EL (cell line): ENCODE measurements around the gene KCNA5.

Experiments
- DNase-seq: peaks from one replicate; pipeline ENCODE4 v3.0.0-alpha.2; 2016

KCNA5 gene

DNA sequence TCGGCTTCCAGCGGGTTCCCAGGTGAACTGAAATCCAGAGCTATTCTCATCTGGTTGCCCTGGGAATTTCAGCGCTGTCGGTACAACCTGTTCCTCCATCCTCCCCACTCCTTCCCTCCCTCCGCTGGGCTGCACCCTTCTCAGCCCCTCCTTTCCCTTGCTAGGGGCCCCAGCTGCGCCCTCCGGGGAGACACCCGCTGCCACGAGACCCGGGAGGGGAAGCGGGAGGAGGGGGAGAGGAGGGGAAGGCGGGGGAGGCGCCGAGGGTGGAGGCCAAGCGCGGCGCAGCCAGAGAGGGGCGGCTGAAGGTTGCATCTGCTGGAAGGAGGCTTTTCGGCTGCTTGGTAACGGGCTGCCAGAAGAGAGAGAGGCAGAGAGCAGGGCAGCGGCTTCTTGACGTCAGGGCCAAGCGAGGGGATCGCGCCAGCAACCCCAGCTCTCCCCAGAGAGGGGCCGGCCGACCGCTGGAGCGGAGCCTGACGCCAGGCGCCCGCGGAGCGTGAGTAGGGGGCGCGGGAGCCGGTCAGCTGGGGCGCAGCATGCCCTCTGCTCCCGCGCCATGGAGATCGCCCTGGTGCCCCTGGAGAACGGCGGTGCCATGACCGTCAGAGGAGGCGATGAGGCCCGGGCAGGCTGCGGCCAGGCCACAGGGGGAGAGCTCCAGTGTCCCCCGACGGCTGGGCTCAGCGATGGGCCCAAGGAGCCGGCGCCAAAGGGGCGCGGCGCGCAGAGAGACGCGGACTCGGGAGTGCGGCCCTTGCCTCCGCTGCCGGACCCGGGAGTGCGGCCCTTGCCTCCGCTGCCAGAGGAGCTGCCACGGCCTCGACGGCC, at the start of gene KCNA5:
KCNA5 (plus strand) TSS at position 291 of the 831 bp plus-strand sequence; CDS start at position 560, 269 bp downstream.
- no peak for DNase-seq

DNA sequence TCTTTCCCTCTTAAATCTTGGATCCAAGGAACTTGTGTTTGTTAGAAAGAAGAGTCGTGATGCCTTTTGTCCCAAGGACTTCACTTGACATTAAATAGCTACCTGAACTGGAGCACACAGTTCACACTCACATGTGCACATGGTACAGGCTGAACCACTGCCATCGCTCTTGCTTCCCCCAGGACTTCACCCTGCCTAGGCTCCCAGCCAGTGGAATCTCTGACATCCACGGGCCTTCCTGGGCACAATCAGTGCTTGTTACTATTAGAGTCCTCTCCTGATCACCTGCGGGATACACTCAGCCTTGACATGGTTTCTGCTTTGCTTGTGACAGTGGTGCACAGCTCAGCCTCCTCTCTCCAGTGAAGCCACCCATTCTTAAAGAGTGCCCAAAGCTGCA, 49.1 kb upstream of the KCNA5 start:
- no peak for DNase-seq

DNA sequence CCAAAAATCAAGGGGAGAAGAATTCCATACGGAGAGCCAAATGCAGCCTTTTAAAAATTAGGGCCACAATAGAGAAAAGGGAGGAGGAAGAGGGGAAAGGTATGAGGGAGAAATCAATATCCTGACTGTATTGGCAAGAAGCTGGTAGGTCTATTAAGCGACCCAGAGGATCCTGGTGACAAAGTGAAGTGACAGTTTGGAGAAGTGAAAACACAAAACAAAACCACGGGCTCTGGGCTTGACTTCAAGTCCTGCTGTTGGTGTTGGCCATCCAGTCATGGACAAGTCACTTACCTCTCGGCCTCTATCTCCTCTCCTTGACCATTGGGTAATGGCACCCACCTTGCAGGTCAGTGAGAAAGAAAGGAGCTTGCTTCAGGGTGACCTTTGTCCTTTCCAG, 47.0 kb upstream of the KCNA5 start:
- DNase-seq = no peak

DNA sequence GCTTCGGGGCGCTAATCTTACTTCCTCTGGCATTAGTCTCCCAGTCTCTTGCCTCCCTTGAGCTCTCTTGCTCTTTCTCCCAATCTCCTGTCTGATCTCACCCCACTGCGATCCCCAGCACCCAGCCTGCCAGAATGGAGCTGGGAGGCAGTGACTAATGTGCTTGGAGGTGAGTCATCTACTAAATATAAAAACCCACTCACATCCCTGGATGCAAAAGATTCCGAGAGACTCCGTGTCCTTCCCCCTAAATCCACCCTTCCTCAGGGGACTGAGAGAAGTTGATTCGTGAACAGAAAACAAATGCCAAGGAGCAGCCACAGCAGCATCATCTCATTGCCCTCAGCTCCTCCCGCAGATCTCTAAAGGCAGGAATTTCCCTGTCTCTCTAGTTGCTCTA, 45.7 kb upstream of the KCNA5 start:
- DNase-seq = peak; percentile 96

DNA sequence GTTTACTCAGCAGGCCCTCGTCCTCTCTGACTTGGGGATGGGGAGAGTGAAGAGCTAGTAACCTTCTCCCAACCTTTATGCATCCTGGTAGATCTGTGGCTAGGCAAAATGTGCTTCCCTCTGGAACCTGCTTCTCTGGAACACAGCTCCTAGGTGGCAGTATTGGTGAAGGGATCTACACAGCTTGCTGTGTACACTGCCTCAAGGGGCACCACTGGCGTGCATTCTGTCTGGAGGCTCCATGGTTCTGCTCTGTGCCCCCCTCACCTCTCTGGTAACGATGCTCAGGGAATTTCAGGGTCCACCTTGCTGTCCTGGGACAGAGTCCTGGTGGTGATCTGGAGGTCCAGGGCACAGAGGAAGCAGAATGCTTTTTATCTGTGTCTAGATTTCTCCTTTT, 43.5 kb upstream of the KCNA5 start:
- no peak for DNase-seq

DNA sequence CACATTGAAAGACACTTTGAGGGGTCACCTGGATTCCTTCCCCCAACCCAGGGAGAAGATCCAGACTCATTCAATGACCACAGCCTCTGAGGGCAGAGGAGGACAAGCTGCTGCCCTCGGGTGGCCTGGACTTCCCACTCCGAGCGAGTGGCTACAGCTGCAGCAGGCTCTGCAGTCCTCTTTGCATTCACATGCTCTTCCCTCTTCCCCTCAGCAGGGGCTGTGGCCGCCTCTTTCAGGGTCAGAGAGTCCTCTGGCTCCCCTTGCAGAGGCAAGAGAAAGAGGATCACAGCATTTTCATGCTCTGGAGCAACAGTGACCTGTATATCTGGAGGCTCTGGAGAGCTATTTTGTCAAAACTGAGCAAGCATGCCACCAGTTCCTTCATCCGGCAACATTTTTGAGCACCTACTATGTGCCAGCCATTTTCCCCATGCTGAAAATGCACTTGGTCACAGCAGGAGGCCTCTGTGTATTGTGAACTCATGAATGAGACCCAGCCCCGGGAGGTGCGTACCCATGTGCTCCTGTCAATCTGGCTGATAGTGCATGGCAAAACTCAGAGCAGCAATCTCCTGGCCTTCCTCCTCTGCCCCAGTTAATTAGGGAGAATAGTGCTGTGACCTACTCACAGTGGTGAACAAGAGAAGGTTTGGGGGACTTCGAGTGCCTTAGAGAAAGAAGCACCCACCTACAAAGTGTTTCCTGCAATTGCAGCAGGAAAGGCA, 42.9 kb upstream of the KCNA5 start:
- no peak for DNase-seq

DNA sequence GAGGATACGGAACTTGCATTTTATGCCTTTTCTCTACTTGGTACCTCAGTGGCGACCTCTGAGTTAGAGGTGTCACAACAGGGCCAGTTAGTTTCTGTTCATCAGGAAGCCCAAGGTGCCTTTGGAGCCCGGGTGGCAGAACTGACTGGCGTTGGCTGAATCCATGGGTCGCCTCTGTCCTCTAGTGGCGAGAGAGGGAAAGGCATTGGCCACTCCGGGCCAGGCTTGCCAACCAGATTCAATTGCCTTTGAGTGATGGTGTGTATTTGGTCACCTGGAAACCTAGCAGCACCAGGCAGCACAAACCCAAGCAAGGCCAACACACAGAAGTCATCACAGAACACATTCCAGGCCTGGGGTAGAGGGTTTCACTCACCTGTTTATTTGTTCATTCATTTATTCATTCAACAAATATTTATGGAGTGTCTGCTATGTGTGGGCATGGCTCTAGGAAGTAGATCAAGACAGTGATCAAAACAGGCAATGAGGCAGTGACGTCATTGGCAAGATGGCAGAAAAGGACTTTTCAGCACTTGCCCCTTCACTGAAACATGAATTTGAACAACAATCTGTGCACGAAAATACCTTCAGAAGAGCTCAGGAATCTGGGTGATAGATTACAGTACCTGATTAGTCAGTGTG, 40.5 kb upstream of the KCNA5 start:
- peak; percentile 58 for DNase-seq

DNA sequence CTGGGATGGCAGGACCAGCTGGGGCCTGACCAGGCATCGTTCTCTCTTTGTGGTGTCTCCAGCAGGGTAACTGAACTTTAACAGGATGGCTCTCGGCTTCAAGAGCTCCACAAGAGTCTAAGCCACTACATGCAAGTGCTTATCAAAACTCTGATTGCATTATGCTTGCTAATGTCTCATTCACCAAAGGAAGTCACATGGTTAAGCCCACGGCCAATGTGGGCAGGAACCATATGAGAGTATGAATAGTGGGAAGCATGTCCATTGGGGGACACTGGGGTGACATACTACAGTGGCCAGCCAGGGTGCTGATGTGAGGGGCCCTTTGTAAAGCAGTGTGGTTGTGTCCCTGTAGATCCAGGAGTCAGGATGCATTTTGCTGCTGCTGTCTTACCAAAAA, 35.0 kb upstream of the KCNA5 start:
- no peak for DNase-seq

DNA sequence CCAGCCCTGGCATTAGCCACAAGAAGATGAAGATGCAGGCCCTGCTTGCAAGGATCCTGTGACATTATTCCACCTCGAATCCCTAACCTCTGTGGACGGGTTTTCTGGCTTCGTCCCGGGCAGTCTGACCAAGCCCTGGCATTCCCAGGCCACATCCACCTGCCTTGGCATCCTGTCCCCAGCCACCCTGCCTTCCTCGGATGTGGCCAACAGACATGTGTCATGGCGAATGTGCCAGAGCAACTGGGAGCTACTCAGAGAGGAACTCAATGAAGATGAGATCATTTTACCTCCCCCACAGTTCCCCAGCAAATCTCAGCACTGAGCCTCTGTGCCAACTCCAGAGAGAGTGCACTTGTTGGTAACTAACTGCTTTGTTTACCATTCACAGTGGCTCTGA, 33.5 kb upstream of the KCNA5 start:
- DNase-seq = no peak

DNA sequence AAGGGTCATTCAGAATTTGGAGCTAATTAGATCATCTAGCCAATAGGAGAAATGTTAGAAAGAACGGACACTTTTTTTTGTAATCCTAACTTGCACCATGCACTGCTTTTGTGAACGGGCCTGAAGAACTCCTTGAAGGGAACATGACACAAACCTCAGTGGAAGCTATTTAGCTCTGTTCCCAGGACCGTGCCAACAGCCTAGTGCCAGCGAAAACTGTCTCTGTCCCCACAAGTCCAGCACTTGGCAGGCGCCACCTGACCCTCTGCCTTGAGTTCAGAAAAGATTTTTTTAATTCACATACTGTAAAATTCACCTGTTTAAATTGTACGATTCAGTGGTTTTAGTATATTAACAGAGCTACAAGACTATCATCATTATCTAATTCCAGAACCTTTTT, 31.3 kb upstream of the KCNA5 start:
- DNase-seq = no peak

DNA sequence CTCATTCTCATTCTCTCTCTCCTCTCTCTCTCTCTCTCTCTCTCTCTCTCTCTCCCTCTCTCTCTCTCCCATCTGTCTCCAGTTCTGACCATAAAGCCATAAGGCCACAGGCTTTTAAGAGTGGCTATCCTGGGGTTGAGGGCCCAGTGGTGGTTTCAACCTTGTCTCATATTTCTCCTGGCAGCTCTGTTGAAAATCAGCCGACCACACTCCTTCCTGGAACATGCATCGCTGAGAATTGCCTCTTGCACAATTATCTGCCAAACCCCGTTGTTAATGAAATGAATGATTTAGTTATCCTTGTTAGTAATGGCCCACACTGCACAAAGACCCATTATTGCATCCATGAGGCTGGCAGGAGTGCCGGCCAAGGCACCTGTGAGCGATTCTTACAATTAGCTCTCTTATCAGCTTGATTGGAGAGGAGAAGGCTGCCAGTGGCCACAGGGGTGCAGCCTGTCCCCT, 30.4 kb upstream of the KCNA5 start:
- no peak for DNase-seq

DNA sequence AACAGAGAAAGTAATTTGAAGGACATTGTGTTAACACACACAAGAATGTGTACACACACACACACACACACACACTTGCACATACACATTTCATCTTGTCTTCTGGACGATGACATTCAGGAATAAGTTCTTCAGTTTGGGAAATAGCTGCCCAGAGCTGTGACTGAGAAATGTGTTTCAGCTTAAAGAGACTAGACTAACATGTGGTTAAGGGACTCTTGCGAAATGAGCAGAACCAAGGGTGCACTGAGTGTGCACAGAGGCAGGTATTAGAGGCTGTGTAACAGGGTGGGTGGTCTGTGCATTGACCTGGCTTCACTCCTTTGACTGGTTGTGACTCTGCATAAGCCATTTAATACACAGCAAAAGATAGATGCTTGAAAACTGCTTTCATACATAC, 29.4 kb upstream of the KCNA5 start:
- no peak for DNase-seq

DNA sequence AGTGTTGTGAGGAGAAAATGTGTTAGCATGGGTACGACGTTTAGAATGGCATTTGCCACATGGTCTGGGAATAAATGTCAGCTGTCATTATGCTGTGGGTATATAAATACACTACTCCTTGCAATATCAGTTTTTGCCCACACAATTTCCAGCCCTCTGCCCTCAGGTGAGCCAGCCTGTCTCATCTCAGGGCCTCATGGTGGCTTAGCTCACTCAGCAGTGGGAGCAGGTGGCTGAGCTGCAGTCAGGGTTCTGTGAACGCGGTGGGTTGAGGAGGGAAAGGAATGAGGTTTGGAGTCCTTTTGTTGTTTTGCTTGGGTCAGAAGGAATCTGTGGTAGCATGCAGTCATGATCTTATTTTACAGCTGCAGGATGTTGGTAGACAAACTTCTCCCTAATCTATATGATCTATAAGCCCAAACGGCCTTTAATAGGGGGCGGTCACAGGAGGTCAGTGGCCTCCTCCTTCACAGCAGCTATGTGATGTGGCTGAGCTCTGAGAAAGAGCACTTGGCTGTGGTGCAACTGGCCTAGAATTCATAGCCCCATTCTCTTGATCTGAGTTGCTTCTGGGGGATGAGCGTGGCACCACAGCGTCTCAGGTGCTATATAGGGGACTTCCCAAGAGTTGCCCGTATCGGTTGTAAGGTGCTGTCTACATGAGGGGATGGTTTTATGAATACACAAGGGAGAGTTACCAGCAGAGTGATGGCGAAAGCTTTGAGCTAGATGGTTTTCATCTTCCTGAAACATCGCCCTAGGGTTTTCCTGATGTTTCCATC, 27.8 kb upstream of the KCNA5 start:
- no peak for DNase-seq

DNA sequence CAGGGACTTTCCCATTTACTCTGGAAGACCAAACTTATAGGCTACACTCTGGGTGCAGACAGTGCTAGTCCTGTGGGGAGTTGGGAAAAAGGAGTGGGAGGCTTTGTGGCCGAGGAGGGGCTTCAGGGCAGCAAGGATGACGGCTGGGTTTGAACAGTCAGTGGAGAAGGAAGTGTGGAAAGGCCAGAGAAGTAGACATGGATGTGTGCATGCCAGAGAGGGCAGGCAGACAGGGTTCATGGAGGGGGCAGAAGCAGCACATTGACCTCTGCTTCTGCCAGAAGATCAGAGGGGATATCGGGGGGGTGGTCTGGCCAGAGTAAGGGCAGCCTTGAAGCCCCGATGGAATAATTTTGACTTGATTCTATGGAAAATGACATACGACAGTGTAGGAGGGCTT, 27.2 kb upstream of the KCNA5 start:
- no peak for DNase-seq

DNA sequence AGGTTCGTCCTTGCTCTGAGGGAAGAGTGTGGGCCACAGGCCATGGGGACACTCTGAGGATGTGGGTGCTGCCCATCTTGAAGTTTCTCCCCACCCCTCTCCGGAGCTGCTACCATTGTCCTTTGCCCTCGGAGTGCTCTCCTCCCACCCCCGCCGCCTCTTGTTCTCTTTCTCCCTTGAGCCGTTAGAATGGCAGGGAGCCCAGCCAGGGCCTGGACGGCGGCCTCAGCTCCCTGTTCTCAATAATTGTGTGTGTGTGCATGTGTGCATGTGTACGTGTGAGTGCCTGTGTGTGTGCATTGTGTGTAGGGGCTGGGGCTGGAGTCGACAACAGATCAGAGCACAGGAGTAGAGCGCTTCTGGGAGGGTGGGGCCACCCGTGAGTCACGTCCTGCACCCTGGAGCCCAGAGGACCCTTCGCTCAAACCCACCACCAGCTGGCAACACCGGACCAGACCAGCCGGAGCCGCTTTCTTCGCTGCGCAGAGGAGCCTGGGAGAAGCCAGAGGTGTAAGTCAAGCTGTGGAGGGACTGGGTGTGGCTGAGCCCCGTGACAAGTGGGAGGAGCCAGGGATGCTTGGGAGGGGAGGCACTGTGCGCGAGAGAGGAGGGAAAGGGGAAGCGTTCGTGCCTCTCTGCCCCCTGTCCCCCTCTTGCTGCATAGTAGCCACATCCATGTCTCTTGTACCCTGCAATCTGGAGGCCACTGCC, 25.9 kb upstream of the KCNA5 start:
- DNase-seq = no peak

DNA sequence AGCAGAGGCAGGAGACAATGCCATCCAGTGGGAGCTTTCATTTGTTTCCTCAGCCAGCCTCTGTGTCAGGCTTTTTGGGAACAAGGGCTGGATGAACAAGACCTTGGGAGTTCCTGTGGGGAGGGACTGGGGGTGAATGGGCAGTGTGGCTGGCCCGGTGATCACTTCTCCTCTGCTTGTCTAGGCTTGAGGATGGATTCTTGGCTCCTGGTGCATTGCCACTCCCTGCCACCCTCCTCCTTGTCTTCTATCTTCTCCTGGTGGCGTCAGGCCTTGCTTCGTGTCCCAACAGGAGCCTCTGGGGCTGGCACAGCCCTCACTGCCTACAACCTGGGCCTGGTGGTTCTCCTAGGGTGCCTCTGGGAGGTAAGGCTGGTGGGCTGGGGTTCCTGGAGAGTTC, 25.0 kb upstream of the KCNA5 start:
- DNase-seq = no peak

DNA sequence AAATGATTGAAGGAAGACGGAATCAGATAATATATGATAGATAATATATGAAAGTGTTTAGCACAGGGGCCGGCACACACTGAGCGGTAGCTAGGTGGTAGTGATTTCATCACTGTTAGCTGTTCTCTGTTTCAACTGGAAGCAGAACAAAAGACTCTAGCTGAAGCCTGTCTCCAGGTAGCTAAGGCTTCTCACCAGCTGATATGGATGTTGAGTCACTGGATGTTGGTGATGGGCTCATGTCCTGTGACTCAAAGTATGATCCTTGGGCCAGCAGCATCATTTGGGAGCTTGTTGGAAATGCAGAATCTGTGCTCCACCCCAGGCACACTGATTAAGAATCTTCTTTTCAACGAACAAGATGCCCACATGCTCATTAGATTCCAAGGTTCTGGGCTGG, 21.7 kb upstream of the KCNA5 start:
- DNase-seq = no peak

DNA sequence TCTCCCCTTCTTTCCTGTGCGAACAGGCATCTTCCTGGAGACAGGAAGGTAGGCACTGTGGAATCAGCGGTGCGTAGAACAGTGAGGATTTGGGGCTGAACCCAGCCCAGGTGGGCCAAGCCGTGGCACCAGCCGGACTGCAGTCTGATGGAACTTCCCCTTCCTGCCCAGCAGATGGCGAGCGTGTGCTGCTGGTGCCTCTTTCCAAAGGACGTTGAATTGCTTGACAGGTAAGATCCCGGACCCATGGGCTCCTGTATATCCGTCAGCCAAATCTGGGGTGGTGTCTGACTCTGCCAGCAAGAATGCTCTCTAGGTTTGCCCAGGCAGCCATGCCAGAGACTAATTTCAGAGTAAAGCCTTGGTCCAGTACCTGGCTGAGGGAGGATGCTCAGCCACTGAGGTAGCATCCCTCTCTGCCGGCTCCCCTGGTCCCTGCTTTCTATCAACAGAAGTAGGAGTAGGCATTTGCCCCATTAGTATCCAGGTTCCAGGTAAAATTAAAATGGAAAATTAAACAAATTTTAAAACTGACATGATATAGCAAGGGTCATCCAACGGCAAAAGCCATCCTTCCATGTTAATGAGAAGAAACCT, 21.1 kb upstream of the KCNA5 start:
- DNase-seq = peak; percentile 42

DNA sequence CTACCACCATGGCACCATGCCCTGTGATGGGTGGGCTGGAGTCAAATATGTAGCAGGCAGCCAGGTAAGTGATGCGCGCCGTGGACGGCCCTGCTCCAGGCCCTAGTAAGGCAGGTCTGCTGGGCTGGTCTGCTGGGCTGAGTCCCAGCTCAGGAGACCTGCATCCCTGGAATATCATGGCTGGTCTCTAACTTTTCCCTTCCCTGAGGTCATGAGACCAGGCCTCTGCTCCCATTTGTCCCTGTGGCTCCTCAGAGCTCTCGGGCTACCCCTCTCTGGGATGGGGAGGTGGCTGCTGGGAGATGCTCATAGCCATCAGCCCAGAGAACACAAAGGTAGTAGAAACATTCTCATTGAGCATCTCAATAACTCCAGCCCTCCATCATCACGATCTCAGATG, 19.8 kb upstream of the KCNA5 start:
- DNase-seq = no peak

DNA sequence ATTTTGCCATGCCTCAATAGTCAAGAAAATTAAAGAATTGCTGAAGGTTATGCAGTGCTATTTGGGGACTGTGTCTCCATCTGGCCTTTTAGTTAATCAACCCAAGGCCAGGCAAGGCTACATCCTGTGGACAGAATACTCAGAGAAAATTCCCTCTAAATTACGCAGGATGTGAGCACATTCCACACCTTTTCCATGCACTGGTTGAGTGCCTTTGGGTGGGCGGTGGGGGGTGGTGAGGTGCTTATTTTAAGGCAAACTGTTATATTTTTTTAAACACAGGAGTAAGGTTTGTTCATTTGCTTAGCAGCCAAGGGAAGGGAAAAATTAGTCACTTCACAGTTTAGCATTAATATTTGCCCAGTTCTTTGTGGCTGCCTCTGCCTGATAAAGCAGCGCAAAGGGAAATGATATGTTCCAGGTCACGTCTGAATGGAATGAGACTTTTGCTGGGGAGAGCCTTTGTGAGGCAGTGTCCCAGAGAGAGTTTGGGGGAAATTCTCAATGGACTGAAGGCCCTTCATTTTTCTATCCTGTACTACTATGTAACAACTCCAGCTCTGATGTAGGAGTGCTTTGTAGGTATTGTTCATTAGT, 17.2 kb upstream of the KCNA5 start:
- no peak for DNase-seq

DNA sequence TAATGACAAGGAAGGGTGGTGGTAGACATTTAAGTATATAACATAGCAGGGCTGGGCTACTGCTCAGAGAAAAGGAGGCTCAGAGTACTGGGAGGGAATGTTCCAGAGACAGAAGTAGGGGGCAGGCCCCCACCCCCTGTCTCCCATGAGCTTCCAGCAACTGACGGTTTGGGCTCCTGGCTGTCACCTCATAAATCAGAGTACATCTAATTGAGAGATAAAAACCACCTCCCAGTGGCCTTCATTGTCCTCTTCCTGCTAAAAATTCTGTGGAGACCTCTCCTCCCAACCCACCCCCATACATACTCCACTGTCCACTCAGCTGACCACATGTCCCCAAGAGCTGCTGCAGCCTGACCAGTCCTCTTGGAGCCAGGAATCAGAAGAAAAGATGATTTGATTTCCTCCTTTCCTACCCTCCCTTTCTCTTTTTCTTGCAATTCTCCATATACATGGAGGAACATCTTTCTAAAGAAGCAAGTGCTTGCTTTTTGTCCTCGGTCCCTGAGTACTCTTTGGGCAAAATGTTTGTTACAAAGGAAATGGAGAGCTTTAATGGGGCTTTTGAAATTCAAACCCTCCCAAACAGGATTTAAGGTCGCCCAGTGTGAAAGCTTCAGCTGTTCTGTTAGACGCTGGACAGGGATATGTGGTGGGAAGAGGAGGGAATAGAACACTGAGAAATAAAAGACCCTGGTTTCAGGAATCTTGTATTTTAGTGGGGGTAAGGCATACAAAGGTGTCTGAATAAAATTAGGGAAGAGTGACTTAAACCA, 16.4 kb upstream of the KCNA5 start:
- no peak for DNase-seq
